GM19468 (cell line): ENCODE measurements around the gene CAMK2D.
"Not testable (repeated sequence)": the region's sequence is repeated elsewhere in the genome, so short reads cannot be mapped to it uniquely, and the experiment has no call there.

Experiments used
- ATAC-seq: cut with Tn5 transposase; IDR thresholded peaks from one replicate; pipeline ENCODE4 v1.9.1; 2021; ENCODE audit warnings: mild to moderate bottlenecking, moderate library complexity, moderate number of reproducible peaks; ENCODE audit not compliant: unreplicated experiment; ENCODE audit errors: extremely low read depth

The CAMK2D gene

DNA sequence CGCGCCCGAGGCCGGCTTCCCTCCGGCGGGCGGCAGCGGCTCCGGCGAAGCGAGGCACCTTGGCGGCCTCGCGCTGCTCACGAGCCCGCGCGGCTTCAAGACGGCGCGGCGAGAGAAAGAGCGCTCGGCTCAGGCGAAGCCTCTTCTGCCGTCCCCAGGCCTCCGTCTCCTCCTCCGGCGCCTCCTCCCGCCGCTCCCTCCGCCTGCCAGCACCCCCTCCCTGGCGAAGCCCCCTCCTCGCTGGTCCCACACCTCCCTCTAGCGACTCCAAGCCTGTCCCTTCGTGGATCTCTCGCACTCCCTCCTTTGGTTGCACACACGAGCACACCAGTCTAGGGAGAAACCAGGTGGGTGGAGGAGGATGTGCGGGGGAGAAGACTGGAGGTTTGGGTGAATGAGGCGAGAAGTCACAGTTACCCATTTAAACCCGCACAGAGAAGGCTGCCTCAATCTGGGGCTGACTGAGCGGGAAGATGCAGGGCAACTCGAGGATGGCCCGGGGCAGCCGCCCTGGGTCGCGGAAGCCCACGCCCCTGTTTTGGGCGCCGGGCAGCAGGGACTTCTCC is at the start of gene CAMK2D:
Gene CAMK2D (minus strand): TSS at position 119 of the 566 bp plus-strand sequence. CDS start 670 bp downstream, outside the sequence.
- ATAC-seq = peak; percentile 9

- no peak for ATAC-seq
Measured at GRCh38 chr4:113810906-113811305, 49.4 kb upstream of the CAMK2D start.

DNA sequence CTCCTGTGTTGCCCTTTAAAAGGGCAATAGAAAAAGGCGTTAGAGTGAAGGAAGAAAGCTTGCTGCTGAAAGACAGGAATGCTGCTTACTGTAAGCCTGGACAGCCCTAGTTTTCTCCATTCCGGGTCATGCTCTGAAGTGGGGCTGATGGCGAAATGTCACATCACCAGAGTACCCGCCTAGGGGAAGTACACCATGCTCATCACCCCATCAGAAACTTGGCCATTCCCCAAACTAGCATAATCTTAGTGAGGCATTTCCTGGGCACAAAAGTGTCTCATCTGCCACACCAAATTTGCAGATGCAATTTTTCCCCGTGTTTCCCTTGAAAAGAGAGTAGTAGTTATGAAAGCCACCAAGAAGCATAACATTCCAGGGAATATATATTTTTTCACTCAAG is 47.8 kb upstream of the CAMK2D start:
- no peak for ATAC-seq

DNA sequence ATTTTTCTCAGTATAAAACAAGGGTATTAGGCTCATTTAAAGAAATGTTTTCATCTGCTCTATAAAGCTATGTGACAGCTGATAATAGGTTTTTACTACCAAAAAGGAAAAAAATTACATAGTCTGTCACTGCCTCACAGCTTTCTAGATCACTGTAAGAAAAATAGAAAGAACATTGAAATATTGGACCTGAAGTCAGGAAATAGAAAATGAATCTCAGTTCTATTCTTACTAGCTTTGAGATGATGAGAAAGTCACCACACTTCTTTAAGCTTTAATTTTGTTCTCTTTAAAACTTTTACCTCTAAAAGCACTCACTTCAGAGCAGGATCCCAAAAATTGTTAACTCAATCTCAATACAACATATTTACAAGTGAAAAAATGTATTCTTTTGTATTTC is 45.3 kb upstream of the CAMK2D start:
- no peak for ATAC-seq

DNA sequence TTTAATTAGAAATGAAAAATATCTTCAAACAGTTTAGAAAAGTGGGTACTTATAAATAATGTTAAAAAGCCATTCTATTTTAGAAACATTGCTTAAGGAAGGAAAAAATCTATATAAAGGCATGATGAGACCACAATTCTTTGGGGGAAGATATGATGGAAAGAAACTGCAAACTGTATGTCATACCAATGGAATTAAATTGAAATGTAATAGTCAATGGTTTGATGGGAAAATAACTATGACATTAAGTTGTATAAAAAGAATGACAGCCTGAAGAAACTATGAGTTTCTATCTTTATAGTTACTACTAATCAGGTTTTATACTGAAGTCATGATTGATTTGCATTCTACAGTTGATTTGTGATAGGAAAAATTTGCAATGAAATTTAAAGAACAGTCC is 40.3 kb upstream of the CAMK2D start:
- ATAC-seq = no peak

DNA sequence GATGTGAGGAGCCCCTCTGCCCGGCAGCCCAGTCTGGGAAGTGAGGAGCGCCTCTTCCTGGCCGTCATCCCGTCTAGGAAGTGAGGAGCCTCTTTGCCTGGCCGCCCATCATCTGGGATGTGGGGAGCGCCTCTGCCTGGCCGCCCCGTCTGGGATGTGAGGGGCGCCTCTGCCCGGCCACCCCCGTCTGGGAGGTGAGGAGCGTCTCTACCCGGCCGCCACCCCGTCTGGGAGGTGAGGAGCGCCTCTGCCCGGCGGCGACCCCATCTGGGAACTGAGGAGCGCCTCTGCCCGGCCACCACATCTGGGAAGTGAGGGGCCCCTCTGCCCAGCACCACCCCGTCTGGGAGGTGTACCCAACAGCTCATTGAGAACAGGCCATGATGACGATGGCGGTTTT is 34.8 kb upstream of the CAMK2D start:
- ATAC-seq = not testable (repeated sequence)

DNA sequence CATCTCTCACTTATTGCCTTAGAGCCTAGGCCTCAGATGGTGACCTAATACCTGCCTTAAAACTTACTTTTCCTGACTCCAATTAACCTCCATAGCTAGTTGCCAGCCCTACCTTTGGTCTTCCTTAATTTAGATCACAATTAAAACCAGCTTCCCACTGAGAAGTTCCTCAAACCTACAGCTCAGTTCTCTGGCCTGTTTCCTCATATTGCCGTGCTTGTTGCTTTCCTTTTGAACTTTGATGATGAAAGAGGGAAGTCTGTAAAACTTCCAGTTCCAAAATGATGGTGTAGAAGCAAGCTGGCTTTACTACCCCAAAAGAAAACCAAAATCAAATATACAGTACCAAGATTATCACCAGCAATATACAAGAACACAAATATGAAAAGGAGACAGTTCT is 28.9 kb upstream of the CAMK2D start:
- no peak for ATAC-seq

GRCh38 chr4:113788888-113789287 is 27.4 kb upstream of the CAMK2D start:
- no peak for ATAC-seq

DNA sequence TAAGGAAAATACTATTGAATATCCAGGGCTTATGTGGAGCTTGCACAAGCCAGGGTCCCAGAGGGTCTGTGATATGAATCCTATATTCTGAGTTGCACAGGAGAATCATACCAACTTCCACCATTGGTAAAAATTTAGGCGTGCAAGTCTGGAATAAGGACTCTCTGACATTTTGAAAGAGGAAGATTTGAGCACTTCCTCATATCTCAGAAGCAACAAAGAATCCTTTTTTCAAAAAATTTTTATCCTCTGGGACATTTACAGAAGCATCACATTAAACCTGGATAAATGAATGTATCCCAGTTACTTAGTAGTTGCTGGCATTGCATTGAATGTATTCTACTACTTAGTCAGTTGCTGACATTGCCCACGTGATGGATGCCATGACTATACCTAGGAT is 24.2 kb upstream of the CAMK2D start:
- no peak for ATAC-seq

GRCh38 chr4:113784497-113785250 is 23.1 kb upstream of the CAMK2D start:
- no peak for ATAC-seq

DNA sequence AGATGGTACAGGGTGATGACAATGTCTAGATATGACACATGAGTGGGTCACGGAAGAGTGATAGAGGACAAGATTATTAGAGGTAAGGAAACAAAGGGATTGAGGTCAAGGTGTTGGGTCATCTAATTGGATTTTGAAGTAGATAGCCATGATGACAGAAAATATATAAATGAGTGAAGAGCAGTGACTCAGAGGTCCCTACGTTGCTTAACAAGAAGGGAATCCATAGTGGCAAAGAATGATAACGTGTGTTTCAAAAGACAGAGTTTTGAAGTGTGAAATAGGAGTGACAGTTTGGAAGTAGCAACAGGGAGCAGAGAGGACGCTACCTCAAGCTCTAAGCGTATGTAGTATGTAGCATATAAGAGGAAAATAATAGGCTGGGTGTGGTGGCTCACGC is 22.2 kb upstream of the CAMK2D start:
- no peak for ATAC-seq

GRCh38 chr4:113783289-113783688 is 21.8 kb upstream of the CAMK2D start:
- no peak for ATAC-seq

GRCh38 chr4:113781439-113782040 is 20.0 kb upstream of the CAMK2D start:
- no peak for ATAC-seq

GRCh38 chr4:113776679-113777078 is 15.1 kb upstream of the CAMK2D start:
- no peak for ATAC-seq

DNA sequence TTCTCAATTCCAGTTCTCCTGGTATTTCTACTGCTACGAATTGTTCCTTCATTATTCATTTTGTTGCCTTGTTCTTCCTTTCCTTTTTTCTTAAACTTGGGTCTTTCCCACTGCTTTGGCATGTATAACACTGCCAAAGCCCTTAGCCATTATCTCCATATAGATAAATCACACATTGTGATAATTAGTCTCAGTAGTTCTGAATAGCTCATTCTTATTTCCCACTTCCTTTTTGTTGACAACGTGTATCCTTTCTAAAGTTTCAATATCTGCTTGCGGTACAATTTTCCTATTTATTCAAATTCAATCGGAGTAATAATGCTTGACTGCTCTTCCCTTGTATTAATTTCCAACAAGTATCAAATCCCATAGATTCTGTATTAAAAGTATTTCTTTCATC is 14.5 kb upstream of the CAMK2D start:
- ATAC-seq = no peak

- no peak for ATAC-seq
Measured at GRCh38 chr4:113773756-113774155, 12.2 kb upstream of the CAMK2D start.

- no peak for ATAC-seq
Measured at GRCh38 chr4:113773014-113773413, 11.5 kb upstream of the CAMK2D start.

DNA sequence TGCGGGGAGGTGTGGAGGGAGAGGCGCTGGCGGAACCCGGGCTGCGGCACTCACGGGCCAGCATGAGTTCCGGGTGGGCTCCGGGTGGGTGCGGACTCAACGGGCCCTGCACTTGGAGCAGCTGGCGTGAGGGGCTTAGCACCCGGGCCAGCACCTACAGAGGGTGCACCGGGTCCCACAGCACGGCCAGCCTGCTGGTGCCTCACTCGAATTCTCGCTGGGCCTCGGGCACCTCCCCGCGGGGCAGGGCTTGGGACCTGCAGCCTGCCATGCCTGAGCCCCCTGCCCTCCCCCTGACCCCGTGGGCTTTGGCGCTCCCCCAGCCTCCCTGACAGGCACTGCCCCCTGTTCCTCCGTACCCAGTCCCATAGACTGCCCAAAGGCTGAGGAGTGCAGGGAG is 10.8 kb upstream of the CAMK2D start:
- no peak for ATAC-seq

DNA sequence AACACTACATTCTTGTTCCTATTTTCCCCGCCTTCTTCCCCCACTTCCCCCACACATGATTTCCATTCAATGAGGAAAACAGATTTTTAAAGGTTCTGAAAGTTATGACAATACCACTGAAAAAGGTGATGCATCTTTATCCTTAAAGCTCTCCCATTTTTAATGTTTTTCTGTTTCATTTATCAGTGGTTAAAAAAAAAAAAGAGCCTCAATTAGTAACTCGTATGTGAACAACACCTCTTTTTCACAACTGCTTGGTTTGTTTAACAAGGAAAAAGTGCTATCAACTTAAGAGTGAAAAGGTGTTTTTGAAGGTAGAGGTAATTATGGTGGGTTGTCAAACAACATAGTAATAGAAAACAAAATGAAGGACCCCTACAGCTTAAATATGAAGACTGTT is 8.2 kb upstream of the CAMK2D start:
- ATAC-seq = no peak

DNA sequence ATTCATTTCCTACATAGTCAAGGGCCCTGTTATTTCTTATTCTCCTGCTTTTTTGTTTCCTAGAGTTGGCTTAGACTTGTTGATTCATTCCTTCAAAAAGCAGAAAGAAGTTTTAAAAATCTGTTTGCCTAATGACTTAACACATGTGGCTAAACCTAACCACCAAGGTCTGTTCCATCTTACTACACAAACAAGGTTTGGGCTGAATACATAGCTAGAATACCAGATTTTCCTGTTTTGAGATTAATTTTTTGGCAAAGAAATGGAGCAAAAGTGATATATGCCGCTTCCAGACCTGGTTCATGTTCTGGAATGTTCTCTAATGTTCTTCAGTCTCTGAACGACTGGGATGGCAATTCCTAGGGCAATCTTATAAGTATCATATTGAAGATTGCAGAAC is 7.4 kb upstream of the CAMK2D start:
- no peak for ATAC-seq

DNA sequence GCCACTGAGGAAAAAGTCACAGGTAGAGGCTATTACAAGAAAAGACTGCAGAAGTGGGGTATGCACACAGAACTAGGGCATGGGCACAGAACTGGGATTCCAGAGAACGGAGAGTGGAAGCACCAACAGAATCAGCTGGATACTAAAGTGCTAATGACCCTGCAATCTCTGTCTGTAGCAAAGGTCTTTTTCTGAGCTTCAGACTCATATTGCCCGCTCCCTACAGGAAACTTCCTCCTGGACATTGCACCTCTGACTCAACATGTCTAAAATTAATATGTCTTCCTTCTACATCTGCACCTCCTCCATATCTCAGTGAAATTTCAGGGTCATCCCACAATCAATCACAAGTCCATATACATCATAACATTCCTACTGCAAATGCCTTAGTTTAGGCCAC is 5.3 kb upstream of the CAMK2D start:
- ATAC-seq = no peak
